ENCODE data around the gene PGM3.
A peak's percentile ranks its signal among the peaks of the same experiment; 100 is the strongest.

Gene PGM3, protein sequence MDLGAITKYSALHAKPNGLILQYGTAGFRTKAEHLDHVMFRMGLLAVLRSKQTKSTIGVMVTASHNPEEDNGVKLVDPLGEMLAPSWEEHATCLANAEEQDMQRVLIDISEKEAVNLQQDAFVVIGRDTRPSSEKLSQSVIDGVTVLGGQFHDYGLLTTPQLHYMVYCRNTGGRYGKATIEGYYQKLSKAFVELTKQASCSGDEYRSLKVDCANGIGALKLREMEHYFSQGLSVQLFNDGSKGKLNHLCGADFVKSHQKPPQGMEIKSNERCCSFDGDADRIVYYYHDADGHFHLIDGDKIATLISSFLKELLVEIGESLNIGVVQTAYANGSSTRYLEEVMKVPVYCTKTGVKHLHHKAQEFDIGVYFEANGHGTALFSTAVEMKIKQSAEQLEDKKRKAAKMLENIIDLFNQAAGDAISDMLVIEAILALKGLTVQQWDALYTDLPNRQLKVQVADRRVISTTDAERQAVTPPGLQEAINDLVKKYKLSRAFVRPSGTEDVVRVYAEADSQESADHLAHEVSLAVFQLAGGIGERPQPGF

GRCh38 chr6:83192871-83193746, at the start of gene PGM3, which contains the start of gene RWDD2A:
Gene PGM3 (minus strand): TSS chr6:83193265. CDS start chr6:83191012, 2,253 bp downstream.
Gene RWDD2A (plus strand): TSS chr6:83193357. CDS start chr6:83194452, 1,095 bp downstream.
- Histone ChIP-seq H3K27ac (peak within 1 kb of the TSS; percentile 51 to 95 (median 85)), H3K4me3 (peak within 1 kb of the TSS; percentile 53 to 98 (median 94))

GRCh38 chr6:83231146-83231545, 38.1 kb upstream of the PGM3 start:
- Histone ChIP-seq H3K27ac (no peak overlapping the region), H3K4me3 (no peak overlapping the region)

DNA sequence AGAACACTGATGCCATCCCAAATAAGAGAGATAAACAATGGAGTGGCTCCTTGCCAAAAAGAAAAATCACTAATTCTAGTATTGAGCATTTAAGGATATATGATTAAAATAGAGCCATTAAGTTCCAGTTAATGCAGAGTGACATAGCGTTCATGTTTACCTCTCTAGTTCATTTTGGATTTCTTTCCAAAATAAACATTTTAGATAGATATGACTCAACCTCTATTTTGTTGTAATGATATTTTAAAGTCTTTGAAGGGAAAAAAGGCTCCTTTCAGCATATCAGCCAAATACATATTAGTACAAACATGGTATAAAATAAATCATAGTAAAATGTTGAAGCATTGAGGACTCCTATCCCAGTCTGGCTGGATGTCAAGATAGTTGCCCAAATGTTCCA, 33.5 kb upstream of the PGM3 start:
- Histone ChIP-seq H3K27ac (peak overlapping the region in 1 of 21 experiments; percentile 26), H3K4me3 (no peak overlapping the region)

- no peak overlapping the region for H3K27ac ChIP-seq
- no peak overlapping the region for H3K4me3 ChIP-seq
These were observed 28.9 kb upstream of the PGM3 start for GRCh38 chr6:83221889-83222479.

- H3K4me3 ChIP-seq = no peak overlapping the region
- H3K27ac ChIP-seq = no peak overlapping the region
These were observed 28.2 kb upstream of the PGM3 start for GRCh38 chr6:83221276-83221675.

DNA sequence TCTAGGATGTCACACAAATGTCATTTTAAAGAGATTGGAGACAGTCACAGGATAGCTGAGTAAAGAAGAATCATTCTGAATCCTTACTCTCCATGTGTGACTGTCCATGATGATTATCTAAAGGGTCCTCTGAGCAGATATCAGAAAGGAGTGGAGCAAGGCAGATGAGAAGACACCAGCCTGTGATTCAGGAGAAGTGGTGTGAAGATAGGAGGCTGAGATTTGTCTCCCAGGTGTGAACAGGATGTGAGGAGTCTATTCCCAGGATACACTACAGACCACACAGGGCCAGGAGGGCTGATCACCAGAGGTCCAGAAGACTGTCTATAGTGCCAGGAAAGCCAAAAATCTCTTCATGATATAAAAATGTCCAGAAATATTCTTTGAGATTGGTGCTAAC, 27.1 kb upstream of the PGM3 start:
- no peak overlapping the region for H3K4me3 ChIP-seq
- no peak overlapping the region for H3K27ac ChIP-seq

DNA sequence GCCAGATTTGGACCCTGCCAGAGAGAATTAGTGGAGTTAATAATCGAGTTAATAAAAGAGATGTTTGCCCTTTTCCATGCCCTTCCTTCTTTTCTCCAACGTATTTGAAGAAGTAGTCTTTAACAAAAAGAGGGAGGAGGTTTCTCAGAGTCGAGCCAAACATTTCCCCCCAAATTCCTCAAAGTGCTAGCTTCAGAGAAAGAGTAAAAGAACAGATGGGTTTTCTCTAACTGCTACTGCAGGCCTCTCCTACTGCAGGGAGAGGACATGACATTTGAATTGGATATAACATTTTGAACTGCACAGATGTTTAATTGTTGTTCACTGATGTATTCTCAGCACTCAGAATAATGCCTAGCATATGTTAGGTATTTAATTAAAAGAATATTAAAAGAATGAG, 25.6 kb upstream of the PGM3 start:
- Histone ChIP-seq H3K27ac (no peak overlapping the region), H3K4me3 (no peak overlapping the region)

- Histone ChIP-seq H3K27ac (no peak overlapping the region), H3K4me3 (no peak overlapping the region)
These were observed 23.7 kb upstream of the PGM3 start for GRCh38 chr6:83216806-83217205.

- no peak overlapping the region for H3K4me3 ChIP-seq
- no peak overlapping the region for H3K27ac ChIP-seq
These were observed 22.3 kb upstream of the PGM3 start for GRCh38 chr6:83215131-83216047.

DNA sequence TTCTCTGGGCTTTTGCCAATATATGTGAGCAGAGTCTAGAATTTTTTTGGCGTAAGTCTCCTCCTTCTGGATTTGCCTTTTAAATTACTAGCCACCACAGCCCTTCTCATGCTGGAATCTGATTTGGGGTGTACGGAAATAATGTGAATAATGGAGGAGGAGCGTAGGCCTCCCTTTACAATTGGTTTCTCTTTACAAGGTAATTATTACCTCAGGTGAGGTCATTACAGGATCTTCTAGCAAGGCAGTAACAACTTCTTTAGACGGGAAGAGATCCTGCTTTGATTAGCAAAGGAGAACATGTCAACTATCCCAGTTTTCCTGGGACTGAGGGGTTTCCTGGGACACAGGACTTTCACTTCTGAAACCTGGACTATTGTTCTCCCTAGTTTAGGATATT, 9.0 kb upstream of the PGM3 start:
- no peak overlapping the region for H3K27ac ChIP-seq
- no peak overlapping the region for H3K4me3 ChIP-seq

DNA sequence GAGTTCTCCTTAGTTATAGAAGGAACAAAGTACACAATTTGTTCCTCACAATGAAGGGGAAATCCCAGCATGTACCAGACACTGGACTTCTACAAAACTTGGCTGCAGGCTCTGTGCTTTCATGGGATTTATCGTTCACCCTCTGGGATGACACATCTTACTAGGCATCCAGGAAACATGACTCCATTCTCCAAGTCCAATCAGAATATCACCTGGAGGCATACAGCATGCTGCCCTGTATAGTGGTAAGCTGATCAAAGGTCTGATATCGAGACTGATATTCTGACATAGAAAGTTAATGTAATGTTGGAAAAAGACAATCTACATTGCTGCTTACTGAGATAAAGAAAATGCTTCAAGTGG, 6.8 kb upstream of the PGM3 start:
- no peak overlapping the region for H3K27ac ChIP-seq
- no peak overlapping the region for H3K4me3 ChIP-seq

- Histone ChIP-seq H3K4me3 (no peak overlapping the region), H3K27ac (no peak overlapping the region)
These were observed 6.3 kb upstream of the PGM3 start for GRCh38 chr6:83199173-83199862.

DNA sequence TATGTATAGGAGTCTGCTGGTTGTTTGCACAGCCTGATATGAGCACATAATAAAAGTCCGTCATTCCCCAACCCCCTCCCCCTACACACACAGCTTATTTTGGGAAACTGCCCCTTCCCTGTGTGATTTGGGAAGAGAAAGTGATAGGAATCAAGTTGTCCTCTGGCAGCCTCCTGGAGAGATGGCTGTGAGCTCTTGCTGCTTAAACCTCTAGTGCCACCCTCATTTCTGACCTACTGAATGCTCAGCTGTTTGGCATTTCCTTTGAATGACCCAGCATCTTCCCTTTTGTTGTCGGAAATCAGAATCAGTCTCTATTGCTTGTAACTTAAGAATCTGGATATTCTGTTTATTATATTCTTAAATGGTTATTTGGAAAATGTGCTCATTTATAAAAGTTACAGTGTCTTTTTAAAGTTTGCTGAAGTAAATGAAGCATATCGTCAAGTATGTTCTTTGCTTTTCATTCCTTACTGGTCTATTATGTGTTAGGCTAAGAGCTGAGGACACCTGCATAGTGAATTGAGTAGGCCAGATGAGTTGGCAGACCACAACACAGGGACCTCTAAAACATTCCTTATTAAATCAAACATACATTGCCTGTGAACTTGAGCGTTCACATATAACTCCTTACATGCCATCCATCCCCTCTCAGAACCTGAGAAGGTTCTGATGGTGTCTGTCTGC, 5.6 kb upstream of the PGM3 start:
- H3K27ac ChIP-seq = no peak overlapping the region
- no peak overlapping the region for H3K4me3 ChIP-seq

DNA sequence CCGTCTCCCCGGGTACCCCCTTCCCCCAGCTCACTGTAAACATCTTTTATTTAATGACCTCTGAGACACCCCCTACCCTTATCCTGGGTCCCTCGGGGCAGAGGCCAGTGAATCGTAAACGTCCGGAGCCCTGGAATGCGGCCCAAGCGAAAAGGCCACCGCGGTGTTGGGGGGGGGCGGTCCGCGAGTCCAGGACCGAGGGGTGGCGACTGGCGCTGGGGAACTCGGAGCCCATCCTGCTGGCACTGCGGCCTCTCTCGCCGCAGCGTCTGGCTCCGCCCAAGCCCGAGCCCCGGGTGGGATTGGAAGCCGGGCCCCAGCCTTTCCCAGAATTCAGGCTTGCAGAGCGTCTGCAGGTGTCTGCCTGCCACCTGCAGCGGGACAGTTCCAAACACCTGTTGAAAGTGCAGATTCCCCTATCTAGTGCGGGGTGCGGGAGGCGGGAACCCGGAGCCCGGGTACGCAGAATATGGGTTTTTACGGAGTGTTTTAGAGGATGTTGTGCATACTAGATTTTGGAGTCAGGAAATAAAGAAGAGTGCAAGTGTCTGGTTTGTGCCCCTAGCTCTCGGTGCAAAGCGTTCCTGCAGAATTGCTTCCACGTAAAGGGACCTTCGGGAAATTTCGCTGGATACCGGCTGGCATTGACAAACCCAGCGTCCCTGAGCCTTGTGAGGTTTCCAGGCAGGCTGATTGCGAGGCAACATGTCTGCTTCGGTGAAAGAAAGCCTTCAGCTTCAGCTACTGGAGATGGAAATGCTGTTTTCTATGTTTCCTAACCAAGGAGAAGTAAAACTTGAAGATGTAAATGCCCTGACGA, 892 bp upstream of the PGM3 start:
- H3K27ac ChIP-seq = peak overlapping the region in 20 of 21 experiments; percentile 27 to 95 (median 86)
- H3K4me3 ChIP-seq = peak overlapping the region; percentile 53 to 98 (median 94)

DNA sequence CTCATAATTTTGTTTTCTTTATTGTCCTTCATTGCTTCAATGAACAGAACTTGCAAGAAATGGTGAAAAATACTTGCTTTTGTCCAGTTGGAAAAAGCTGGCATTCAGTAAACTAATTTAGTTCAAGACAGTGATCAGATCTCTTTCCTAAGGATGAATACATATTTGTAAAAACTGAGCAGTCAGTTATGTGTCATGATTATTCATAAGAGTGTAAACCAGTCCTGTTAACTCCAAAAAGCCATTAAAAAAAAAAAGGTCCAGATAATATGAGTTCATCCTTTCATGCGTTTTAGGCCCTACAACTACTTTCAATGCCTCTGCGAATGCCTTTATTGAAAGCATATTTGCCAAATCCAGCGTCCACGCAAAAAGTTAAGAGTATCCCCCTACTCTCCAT, 609 bp downstream of the PGM3 start:
- peak overlapping the region in 20 of 21 experiments; percentile 51 to 95 (median 86) for H3K27ac ChIP-seq

DNA sequence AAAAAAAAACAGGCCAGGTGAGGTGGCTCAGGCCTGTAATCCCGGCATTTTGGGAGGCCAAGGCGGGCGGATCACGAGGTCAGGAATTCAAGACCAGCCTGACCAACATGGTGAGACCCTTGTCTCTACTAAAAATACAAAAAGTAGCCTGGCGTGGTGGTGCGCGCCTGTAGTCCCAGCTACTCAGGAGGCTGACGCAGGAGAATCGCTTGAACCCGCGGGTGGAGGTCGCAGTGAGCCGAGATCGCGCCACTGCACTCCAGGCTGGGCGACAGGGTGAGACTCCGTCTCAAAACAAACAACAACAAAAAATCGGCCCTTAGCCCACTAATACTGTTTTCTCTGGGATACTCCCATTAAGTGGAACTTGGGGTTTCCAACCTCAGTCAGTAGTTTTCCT, 1.1 kb downstream of the PGM3 start:
- Histone ChIP-seq H3K27ac (peak overlapping the region in 1 of 21 experiments; percentile 89), H3K4me3 (peak overlapping the region; percentile 53 to 98 (median 94))

More for the DNA sequence above, 609 bp downstream of the PGM3 start:
- peak overlapping the region; percentile 53 to 98 (median 94) for H3K4me3 ChIP-seq

DNA sequence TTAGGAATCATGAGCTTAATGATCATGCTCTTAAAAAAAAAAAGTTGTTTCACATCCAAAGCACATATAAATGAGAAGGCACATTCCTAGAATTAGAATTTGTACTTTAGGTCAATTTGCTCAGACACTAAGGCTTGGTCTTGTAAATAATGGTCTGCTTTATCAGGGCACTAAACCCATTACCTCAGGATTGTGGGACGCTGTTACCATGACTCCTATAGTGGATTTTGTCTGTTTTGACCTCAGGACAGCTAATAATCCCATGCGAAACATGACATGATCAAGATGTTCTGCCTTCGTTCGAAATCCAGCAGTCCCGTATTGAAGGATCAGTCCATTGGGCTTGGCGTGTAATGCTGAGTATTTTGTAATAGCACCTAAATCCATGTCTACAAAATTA, 2.4 kb downstream of the PGM3 start:
- Histone ChIP-seq H3K27ac (no peak overlapping the region), H3K4me3 (no peak overlapping the region)

All from skin epidermis (tissue), 12 donors.